Measurements from ENCODE around the gene RAPGEF5.

The RAPGEF5 gene

DNA sequence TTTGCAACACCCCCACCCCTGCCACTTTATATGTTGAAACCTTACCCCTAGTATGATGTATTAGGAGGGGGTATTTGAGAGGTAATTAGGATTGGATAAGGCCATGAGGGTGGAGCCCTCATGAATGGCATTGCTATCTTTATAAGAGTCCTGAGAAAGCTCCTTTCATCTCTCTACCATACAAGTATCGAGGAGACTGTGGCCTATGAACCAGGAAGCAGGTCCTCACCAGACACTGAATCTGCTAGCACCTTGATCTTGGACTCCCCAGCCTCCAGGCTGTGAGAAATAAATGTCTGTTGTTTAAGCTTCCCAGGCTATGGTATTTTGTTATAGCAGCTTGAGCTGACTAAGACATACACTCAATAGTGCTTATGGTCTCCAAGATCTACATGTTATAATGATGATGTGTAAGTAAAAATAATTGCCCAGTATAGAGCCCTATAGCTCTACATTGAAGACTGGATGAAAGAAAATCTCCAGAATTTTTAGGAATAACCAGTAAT, 188.8 kb downstream of the RAPGEF5 start:
- H3K27me3 ChIP-seq (ENCODE audit: insufficient read depth, poor library complexity, severe bottlenecking) = peaks cover 2% of the 10 kb centered on the region
- no peak overlapping the region for H3K4me3 ChIP-seq (replicated peaks; ENCODE audit: insufficient read depth, low read length)
- H3K27ac ChIP-seq (replicated peaks) = no peak overlapping the region
- no peak for DNase-seq (ENCODE audit: low read depth in 1 of 2, low spot score in 1 of 2)
- TF ChIP-seq, protein P1, sequence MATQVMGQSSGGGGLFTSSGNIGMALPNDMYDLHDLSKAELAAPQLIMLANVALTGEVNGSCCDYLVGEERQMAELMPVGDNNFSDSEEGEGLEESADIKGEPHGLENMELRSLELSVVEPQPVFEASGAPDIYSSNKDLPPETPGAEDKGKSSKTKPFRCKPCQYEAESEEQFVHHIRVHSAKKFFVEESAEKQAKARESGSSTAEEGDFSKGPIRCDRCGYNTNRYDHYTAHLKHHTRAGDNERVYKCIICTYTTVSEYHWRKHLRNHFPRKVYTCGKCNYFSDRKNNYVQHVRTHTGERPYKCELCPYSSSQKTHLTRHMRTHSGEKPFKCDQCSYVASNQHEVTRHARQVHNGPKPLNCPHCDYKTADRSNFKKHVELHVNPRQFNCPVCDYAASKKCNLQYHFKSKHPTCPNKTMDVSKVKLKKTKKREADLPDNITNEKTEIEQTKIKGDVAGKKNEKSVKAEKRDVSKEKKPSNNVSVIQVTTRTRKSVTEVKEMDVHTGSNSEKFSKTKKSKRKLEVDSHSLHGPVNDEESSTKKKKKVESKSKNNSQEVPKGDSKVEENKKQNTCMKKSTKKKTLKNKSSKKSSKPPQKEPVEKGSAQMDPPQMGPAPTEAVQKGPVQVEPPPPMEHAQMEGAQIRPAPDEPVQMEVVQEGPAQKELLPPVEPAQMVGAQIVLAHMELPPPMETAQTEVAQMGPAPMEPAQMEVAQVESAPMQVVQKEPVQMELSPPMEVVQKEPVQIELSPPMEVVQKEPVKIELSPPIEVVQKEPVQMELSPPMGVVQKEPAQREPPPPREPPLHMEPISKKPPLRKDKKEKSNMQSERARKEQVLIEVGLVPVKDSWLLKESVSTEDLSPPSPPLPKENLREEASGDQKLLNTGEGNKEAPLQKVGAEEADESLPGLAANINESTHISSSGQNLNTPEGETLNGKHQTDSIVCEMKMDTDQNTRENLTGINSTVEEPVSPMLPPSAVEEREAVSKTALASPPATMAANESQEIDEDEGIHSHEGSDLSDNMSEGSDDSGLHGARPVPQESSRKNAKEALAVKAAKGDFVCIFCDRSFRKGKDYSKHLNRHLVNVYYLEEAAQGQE (IDR thresholded peaks at IDR 0.05; ENCODE audit: insufficient replicate concordance, low read depth) = no peak
- TF ChIP-seq, protein P2, sequence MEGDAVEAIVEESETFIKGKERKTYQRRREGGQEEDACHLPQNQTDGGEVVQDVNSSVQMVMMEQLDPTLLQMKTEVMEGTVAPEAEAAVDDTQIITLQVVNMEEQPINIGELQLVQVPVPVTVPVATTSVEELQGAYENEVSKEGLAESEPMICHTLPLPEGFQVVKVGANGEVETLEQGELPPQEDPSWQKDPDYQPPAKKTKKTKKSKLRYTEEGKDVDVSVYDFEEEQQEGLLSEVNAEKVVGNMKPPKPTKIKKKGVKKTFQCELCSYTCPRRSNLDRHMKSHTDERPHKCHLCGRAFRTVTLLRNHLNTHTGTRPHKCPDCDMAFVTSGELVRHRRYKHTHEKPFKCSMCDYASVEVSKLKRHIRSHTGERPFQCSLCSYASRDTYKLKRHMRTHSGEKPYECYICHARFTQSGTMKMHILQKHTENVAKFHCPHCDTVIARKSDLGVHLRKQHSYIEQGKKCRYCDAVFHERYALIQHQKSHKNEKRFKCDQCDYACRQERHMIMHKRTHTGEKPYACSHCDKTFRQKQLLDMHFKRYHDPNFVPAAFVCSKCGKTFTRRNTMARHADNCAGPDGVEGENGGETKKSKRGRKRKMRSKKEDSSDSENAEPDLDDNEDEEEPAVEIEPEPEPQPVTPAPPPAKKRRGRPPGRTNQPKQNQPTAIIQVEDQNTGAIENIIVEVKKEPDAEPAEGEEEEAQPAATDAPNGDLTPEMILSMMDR (IDR thresholded peaks at IDR 0.05; ENCODE audit: insufficient read depth, low read length) = no peak
- TF ChIP-seq GABPA (IDR thresholded peaks at IDR 0.05; ENCODE audit: low read depth) = no peak

DNA sequence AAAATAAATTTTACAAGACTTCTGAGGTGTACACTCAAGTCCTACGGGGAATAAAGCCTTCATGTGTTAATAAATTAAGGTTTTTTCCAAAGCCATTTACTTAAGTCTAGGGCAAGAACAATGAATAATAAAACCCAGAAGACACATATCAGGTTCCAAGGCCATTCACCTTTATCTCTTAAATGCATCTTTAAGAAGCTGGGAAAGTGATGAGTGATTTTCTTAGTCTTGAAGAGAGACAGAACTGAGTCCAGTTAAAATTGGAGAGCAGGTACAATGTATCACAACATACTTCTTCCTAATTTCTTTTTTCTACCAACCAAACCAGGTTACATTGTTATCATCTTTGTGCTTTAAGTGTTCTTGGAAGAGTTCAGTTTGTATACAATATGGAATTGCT, 189.5 kb downstream of the RAPGEF5 start:
- no peak for DNase-seq (ENCODE audit: low read depth in 1 of 2, low spot score in 1 of 2)
- H3K27ac ChIP-seq (replicated peaks) = no peak overlapping the region
- TF ChIP-seq, protein P1 (IDR thresholded peaks at IDR 0.05; ENCODE audit: insufficient replicate concordance, low read depth) = no peak
- TF ChIP-seq GABPA (IDR thresholded peaks at IDR 0.05; ENCODE audit: low read depth) (no peak), POLR2AphosphoS5 (IDR thresholded peaks at IDR 0.05; ENCODE audit: low read depth) (no peak), SPI1 (IDR thresholded peaks at IDR 0.05; ENCODE audit: borderline replicate concordance, low read depth) (no peak)
- TF ChIP-seq, protein P2 (IDR thresholded peaks at IDR 0.05; ENCODE audit: insufficient read depth, low read length) = no peak
- H3K27me3 ChIP-seq (ENCODE audit: insufficient read depth, poor library complexity, severe bottlenecking) = peaks cover 2% of the 10 kb centered on the region
- no peak overlapping the region for H3K4me3 ChIP-seq (replicated peaks; ENCODE audit: insufficient read depth, low read length)

DNA sequence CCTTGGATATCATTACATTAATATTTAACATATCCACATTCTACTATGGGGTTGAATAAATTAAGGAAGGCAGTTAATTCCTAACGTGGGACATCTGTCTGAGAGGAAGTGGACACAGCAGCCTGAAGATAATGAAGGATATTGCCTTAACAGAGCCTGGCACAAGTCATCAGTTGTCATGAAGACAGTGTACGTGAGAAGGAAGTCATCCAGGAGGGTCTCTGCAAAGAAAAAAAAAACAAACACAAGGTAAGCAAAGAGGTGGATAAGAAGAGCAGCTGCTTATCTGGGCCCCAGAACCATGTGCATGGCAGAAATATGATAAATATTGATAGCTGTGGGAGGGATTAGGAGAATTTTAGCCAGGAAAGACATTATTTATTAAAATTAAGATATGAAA, 190.0 kb downstream of the RAPGEF5 start:
- TF ChIP-seq POLR2AphosphoS5 (IDR thresholded peaks at IDR 0.05; ENCODE audit: low read depth) = no peak
- TF ChIP-seq, protein P1 (IDR thresholded peaks at IDR 0.05; ENCODE audit: insufficient replicate concordance, low read depth) = no peak
- TF ChIP-seq SPI1 (IDR thresholded peaks at IDR 0.05; ENCODE audit: borderline replicate concordance, low read depth) = no peak
- TF ChIP-seq, protein P2 (IDR thresholded peaks at IDR 0.05; ENCODE audit: insufficient read depth, low read length) = no peak
- TF ChIP-seq GABPA (IDR thresholded peaks at IDR 0.05; ENCODE audit: low read depth) = no peak
- peaks cover 2% of the 10 kb centered on the region for H3K27me3 ChIP-seq (ENCODE audit: insufficient read depth, poor library complexity, severe bottlenecking)
- no peak overlapping the region for H3K27ac ChIP-seq (replicated peaks)
- no peak overlapping the region for H3K4me3 ChIP-seq (replicated peaks; ENCODE audit: insufficient read depth, low read length)
- no peak for DNase-seq (ENCODE audit: low read depth in 1 of 2, low spot score in 1 of 2)

Data from HL-60 (cell line).